ENCODE data around the gene DHDH.

DHDH gene

DNA sequence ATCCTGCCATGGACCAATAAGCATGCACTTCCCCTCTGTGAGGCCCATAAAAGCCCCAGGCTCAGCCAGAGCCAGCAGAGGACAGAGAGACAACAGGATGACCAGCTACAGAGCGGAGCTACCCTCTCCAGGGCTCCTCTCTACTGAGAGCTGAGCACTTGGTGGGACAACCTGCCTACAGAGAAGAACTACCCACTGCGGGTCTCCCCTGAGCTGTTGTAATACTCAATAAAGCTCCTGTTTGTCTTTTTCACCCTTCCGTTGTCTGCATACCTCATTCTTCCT is 13.7 kb downstream of the DHDH start:
- no peaks in the 10 kb centered on the region for H3K4me1 ChIP-seq (ENCODE audit: control insufficient read depth in 2 of 2, insufficient read depth in 2 of 2, low read length in 2 of 2)
- no peaks in the 10 kb centered on the region for H3K36me3 ChIP-seq (ENCODE audit: control insufficient read depth in 2 of 2, insufficient read depth in 2 of 2, low read length in 2 of 2)
- H3K27me3 ChIP-seq (ENCODE audit: control insufficient read depth in 2 of 2, insufficient read depth in 2 of 2, low read length in 2 of 2) = no peaks in the 10 kb centered on the region
- H3K4me3 ChIP-seq (ENCODE audit: low read length in 2 of 2) = no peak overlapping the region
- no peaks in the 10 kb centered on the region for H3K9me3 ChIP-seq (ENCODE audit: control insufficient read depth in 2 of 2, low read length in 2 of 2)
- no peak overlapping the region for H3K27ac ChIP-seq (ENCODE audit: low read depth in 2 of 2, low read length in 2 of 2)
- H3K9ac ChIP-seq (ENCODE audit: low read depth in 1 of 2, low read length in 2 of 2) = no peak overlapping the region

DNA sequence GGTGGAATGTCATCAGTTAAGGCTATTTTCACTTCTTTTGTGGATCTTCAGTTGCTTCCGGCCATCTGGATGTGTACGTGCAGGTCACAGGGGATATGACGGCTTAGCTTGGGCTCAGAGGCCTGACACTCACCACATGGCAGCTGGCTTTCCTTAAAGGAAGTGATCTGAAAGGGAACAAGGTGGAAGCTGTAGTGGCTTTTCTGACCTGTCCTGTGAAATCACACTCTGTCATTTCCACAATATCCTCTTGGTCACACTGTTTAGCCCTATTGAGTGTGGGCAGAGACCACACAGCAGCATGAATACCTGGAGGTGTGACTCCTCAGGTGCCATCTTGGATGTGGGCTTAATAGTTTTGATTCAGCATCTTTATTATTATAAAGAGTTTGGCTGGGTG is 16.7 kb downstream of the DHDH start:
- no peak overlapping the region for H3K9ac ChIP-seq (ENCODE audit: low read depth in 1 of 2, low read length in 2 of 2)
- no peak overlapping the region for H3K27ac ChIP-seq (ENCODE audit: low read depth in 2 of 2, low read length in 2 of 2)
- H3K4me1 ChIP-seq (ENCODE audit: control insufficient read depth in 2 of 2, insufficient read depth in 2 of 2, low read length in 2 of 2) = peaks cover 4 to 6% of the 10 kb centered on the region in 2 donors
- H3K9me3 ChIP-seq (ENCODE audit: control insufficient read depth in 2 of 2, low read length in 2 of 2) = no peaks in the 10 kb centered on the region
- H3K4me3 ChIP-seq (ENCODE audit: low read length in 2 of 2) = no peak overlapping the region
- H3K27me3 ChIP-seq (ENCODE audit: control insufficient read depth in 2 of 2, insufficient read depth in 2 of 2, low read length in 2 of 2) = no peaks in the 10 kb centered on the region
- H3K36me3 ChIP-seq (ENCODE audit: control insufficient read depth in 2 of 2, insufficient read depth in 2 of 2, low read length in 2 of 2) = no peaks in the 10 kb centered on the region

DNA sequence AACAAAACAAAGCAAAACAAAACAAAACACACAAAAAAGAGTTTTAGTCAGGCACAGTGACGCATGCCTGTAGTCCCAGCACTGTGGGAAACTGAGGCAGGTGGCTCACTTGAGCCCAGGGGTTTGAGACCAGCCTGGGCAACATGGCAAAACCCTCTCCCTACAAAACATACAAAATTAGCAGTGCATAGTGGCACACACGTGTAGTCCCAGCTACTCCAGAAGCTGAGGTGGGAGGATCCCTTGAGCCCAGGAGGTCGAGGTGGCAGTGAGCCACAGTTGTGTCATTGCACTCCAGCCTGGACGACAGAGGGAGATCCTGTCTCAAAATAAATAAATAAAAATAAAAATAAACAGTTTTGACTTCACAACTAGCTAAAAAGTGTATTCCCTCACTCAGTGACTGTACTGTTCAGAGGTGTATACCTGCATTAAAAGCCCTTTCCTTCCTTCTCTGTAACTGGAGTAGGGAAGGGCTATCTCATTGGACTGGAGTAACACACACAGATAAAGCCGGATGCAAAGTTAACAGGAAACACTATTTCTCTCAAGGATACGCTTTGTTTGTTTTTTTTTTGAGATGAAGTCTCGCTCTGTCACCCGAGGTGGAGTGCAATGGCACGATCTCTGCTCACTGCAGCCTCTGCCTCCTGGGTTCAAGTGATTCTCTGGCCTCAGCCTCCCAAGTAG is 17.5 kb downstream of the DHDH start:
- H3K27me3 ChIP-seq (ENCODE audit: control insufficient read depth in 2 of 2, insufficient read depth in 2 of 2, low read length in 2 of 2) = no peaks in the 10 kb centered on the region

DNA sequence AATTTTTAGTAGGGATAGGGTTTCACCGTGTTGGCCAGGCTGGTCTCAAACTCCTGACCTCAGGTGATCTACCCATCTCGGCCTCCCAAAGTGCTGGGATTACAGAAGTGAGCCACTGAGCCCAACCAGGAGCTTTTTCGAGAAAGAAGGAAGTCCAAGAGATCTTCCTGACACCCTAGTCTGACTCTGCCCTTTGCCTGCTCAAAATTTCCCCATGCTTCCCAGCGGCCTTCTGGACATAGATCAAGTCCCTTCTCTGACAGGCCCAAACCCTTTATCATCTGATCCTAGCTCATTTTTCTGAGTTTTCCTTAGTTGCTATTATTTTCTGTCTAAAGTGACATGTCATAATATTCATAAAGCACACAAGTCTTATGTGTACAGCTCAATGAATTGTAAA is 19.6 kb downstream of the DHDH start:
- H3K4me1 ChIP-seq (ENCODE audit: control insufficient read depth in 2 of 2, insufficient read depth in 2 of 2, low read length in 2 of 2) = peaks cover 9 to 16% of the 10 kb centered on the region in 2 donors
- H3K27me3 ChIP-seq (ENCODE audit: control insufficient read depth in 2 of 2, insufficient read depth in 2 of 2, low read length in 2 of 2) = no peaks in the 10 kb centered on the region
- no peak overlapping the region for H3K9ac ChIP-seq (ENCODE audit: low read depth in 1 of 2, low read length in 2 of 2)
- H3K27ac ChIP-seq (ENCODE audit: low read depth in 2 of 2, low read length in 2 of 2) = no peak overlapping the region
- H3K9me3 ChIP-seq (ENCODE audit: control insufficient read depth in 2 of 2, low read length in 2 of 2) = no peaks in the 10 kb centered on the region
- H3K4me3 ChIP-seq (ENCODE audit: low read length in 2 of 2) = no peak overlapping the region
- no peaks in the 10 kb centered on the region for H3K36me3 ChIP-seq (ENCODE audit: control insufficient read depth in 2 of 2, insufficient read depth in 2 of 2, low read length in 2 of 2)

More for the DNA sequence above, 17.5 kb downstream of the DHDH start:
- peaks cover 9 to 15% of the 10 kb centered on the region in 2 donors for H3K4me1 ChIP-seq (ENCODE audit: control insufficient read depth in 2 of 2, insufficient read depth in 2 of 2, low read length in 2 of 2)
- H3K9me3 ChIP-seq (ENCODE audit: control insufficient read depth in 2 of 2, low read length in 2 of 2) = no peaks in the 10 kb centered on the region
- H3K27ac ChIP-seq (ENCODE audit: low read depth in 2 of 2, low read length in 2 of 2) = no peak overlapping the region
- H3K4me3 ChIP-seq (ENCODE audit: low read length in 2 of 2) = no peak overlapping the region
- H3K9ac ChIP-seq (ENCODE audit: low read depth in 1 of 2, low read length in 2 of 2) = no peak overlapping the region
- no peaks in the 10 kb centered on the region for H3K36me3 ChIP-seq (ENCODE audit: control insufficient read depth in 2 of 2, insufficient read depth in 2 of 2, low read length in 2 of 2)

DNA sequence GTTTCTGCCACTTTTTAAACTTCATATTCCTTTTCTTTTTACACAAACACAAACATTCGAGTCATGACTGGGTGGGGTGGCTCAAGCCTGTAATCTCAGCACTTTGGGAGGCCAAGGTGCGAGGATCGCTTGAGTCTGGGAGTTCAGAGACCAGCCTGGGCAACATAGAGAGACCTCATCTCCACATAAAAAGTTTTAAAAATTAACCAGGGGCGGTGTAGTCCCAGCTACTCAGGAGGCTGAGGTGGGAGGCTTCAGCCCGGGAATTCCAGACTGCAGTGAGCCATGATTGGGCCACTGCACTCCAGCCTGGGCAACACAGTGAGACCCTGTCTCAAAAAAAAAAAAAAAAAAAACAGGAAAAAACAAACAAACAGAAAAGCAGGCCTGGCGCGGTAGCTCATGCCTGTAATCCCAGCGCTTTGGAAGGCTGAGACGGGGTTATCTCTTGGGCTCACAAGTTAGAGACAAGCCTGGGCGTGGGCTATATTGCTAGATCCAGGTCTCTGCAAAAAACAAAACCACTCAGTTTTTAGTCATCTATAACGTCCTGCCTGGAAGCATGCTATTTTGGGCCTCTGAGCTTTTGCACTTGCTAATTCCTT is 20.6 kb downstream of the DHDH start:
- H3K27ac ChIP-seq (ENCODE audit: low read depth in 2 of 2, low read length in 2 of 2) = peak overlapping the region; percentile 72 to 75
- H3K9me3 ChIP-seq (ENCODE audit: control insufficient read depth in 2 of 2, low read length in 2 of 2) = no peaks in the 10 kb centered on the region
- peak overlapping the region; percentile 20 to 92 for H3K9ac ChIP-seq (ENCODE audit: low read depth in 1 of 2, low read length in 2 of 2)
- peak overlapping the region; percentile 88 to 96 for H3K4me3 ChIP-seq (ENCODE audit: low read length in 2 of 2)
- H3K27me3 ChIP-seq (ENCODE audit: control insufficient read depth in 2 of 2, insufficient read depth in 2 of 2, low read length in 2 of 2) = no peaks in the 10 kb centered on the region
- H3K36me3 ChIP-seq (ENCODE audit: control insufficient read depth in 2 of 2, insufficient read depth in 2 of 2, low read length in 2 of 2) = no peaks in the 10 kb centered on the region
- H3K4me1 ChIP-seq (ENCODE audit: control insufficient read depth in 2 of 2, insufficient read depth in 2 of 2, low read length in 2 of 2) = peaks cover 9 to 16% of the 10 kb centered on the region in 2 donors

DNA sequence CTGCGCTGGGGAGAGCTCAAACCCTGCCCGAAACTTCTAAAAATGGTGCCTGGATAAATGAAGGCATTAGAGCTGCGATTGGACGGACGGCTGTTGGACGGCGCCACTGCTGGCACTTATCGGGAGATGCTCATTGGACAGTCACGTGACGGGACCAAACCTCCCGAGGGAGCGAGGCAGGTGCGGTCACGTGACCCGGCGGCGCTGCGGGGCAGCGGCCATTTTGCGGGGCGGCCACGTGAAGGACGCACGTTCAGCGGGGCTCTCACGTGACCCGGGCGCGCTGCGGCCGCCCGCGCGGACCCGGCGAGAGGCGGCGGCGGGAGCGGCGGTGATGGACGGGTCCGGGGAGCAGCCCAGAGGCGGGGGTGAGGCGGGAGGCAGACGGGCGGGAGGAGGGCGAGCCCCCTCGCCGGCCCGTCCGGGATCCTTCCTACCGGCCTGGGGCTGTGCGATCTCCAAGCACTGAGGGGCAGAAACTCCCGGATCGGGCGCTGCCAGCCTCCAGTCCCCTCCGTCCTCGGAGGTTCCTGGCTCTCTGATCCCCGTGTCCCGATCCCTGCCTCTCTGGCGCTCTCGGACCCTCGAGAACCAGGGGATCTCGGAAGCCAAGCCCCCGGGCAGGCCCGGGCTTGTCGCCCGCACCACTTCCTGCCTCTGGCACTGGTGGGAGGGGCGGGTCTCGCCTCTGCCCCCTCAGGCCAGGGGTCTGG is 21.3 kb downstream of the DHDH start, which contains the start of gene BAX:
Gene BAX, plus strand, starts transcription at position 281 of the 713 bp plus-strand sequence. Its CDS starts 54 bp downstream, at position 335.
- H3K36me3 ChIP-seq (ENCODE audit: control insufficient read depth in 2 of 2, insufficient read depth in 2 of 2, low read length in 2 of 2) = no peaks in the 10 kb centered on the region
- H3K9me3 ChIP-seq (ENCODE audit: control insufficient read depth in 2 of 2, low read length in 2 of 2) = no peaks in the 10 kb centered on the region
- H3K4me1 ChIP-seq (ENCODE audit: control insufficient read depth in 2 of 2, insufficient read depth in 2 of 2, low read length in 2 of 2) = peaks cover 9 to 16% of the 10 kb centered on the region in 2 donors
- H3K4me3 ChIP-seq (ENCODE audit: low read length in 2 of 2) = peak within 1 kb of the TSS; percentile 88 to 96
- H3K27ac ChIP-seq (ENCODE audit: low read depth in 2 of 2, low read length in 2 of 2) = peak within 1 kb of the TSS; percentile 72 to 75
- peak within 1 kb of the TSS; percentile 92 to 95 for H3K9ac ChIP-seq (ENCODE audit: low read depth in 1 of 2, low read length in 2 of 2)
- no peaks in the 10 kb centered on the region for H3K27me3 ChIP-seq (ENCODE audit: control insufficient read depth in 2 of 2, insufficient read depth in 2 of 2, low read length in 2 of 2)

DNA sequence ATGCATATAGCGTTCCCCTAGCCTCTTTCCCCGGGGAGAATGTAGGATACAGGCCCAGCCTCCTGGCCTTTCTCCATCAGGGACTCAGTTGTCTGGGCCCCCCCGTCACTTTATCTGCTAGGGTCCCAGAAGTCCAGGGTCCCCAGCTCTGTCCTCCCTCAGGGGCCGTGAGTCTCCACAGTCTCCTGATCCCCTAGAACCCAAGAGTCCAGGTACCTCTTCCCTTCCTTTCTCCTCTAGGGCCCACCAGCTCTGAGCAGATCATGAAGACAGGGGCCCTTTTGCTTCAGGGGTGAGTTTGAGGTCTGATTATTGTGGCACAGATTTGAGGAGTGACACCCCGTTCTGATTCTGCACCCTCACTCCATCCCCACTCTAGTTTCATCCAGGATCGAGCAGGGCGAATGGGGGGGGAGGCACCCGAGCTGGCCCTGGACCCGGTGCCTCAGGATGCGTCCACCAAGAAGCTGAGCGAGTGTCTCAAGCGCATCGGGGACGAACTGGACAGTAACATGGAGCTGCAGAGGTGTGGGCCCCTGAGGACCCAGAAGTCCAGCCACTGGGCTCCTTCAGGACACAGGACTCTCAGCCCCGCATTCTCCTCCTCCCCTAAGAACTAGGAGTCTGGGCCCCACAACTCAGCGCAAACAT is 21.9 kb downstream of the DHDH start:
- peak overlapping the region; percentile 92 to 95 for H3K9ac ChIP-seq (ENCODE audit: low read depth in 1 of 2, low read length in 2 of 2)
- H3K27ac ChIP-seq (ENCODE audit: low read depth in 2 of 2, low read length in 2 of 2) = peak overlapping the region; percentile 72 to 75
- H3K4me3 ChIP-seq (ENCODE audit: low read length in 2 of 2) = peak overlapping the region; percentile 88 to 96
- no peaks in the 10 kb centered on the region for H3K9me3 ChIP-seq (ENCODE audit: control insufficient read depth in 2 of 2, low read length in 2 of 2)
- H3K36me3 ChIP-seq (ENCODE audit: control insufficient read depth in 2 of 2, insufficient read depth in 2 of 2, low read length in 2 of 2) = no peaks in the 10 kb centered on the region
- H3K4me1 ChIP-seq (ENCODE audit: control insufficient read depth in 2 of 2, insufficient read depth in 2 of 2, low read length in 2 of 2) = peaks cover 9 to 16% of the 10 kb centered on the region in 2 donors
- no peaks in the 10 kb centered on the region for H3K27me3 ChIP-seq (ENCODE audit: control insufficient read depth in 2 of 2, insufficient read depth in 2 of 2, low read length in 2 of 2)

DNA sequence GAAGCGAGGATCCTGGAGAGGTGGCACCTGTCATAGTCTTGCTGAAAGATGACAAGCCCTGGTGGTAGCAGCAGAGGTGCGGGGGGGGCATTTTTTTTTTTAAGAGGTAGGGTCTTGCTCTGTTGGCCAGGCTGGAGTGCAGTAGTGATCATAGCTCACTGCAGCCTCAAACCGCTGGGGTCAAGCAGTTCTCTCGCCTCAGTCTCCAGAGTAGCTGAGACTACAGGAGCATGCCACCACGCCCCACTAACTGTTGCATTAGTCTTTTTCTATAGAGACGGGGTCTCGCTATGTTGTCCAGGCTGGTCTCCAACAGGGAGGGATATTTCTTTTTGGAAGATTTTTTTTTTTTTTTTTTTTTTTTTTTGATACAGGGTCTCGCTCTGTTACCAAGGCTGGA is 24.5 kb downstream of the DHDH start:
- H3K27ac ChIP-seq (ENCODE audit: low read depth in 2 of 2, low read length in 2 of 2) = no peak overlapping the region
- H3K27me3 ChIP-seq (ENCODE audit: control insufficient read depth in 2 of 2, insufficient read depth in 2 of 2, low read length in 2 of 2) = no peaks in the 10 kb centered on the region
- H3K36me3 ChIP-seq (ENCODE audit: control insufficient read depth in 2 of 2, insufficient read depth in 2 of 2, low read length in 2 of 2) = no peaks in the 10 kb centered on the region
- H3K4me1 ChIP-seq (ENCODE audit: control insufficient read depth in 2 of 2, insufficient read depth in 2 of 2, low read length in 2 of 2) = peaks cover 29% of the 10 kb centered on the region in 2 donors
- H3K9me3 ChIP-seq (ENCODE audit: control insufficient read depth in 2 of 2, low read length in 2 of 2) = no peaks in the 10 kb centered on the region
- no peak overlapping the region for H3K9ac ChIP-seq (ENCODE audit: low read depth in 1 of 2, low read length in 2 of 2)
- no peak overlapping the region for H3K4me3 ChIP-seq (ENCODE audit: low read length in 2 of 2)

DNA sequence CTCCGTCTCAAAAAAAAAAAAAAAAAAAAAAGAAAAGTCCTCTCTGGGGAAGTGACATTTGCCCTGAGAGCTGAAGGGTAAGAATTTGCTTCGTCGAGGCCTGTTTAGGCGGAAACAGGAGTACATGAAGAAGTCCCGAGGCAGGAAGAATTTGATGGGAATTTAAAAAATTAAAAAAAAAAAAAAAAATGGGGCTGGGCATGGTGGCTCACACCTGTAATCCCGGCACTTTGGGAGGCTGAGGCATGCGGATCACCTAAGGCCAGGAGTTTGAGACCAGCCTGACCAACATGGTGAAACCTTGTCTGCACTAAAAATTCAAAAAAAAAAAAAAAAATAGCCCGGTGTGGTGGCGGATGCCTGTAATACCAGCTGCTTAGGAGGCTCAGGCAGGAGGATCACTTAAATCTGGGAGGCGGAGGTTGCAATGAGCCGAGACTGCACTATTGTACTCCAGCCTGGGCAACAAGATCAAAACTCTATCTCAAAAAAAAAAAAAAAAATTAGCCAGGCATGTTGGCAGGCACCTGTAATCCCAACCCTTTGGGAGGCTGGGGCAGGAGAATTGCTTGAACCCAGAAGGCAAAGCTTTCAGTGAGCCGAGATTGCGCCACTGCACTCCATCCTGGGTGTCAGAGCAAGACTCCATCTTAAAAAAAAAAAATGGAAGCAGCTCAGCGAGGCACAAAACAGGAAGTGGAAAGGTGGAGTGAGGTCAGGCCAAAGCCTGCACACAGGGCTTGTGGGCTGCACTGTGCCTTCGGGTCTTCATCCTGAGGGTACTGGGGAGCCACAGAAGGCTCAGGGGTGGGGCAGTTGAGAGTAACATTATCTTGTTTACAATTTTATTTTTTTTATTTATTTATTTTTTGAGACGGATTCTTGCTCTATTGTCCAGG is 26.1 kb downstream of the DHDH start:
- no peaks in the 10 kb centered on the region for H3K27me3 ChIP-seq (ENCODE audit: control insufficient read depth in 2 of 2, insufficient read depth in 2 of 2, low read length in 2 of 2)
- H3K27ac ChIP-seq (ENCODE audit: low read depth in 2 of 2, low read length in 2 of 2) = no peak overlapping the region
- peaks cover 40% of the 10 kb centered on the region in 2 donors for H3K4me1 ChIP-seq (ENCODE audit: control insufficient read depth in 2 of 2, insufficient read depth in 2 of 2, low read length in 2 of 2)
- H3K9me3 ChIP-seq (ENCODE audit: control insufficient read depth in 2 of 2, low read length in 2 of 2) = no peaks in the 10 kb centered on the region
- no peak overlapping the region for H3K9ac ChIP-seq (ENCODE audit: low read depth in 1 of 2, low read length in 2 of 2)
- no peaks in the 10 kb centered on the region for H3K36me3 ChIP-seq (ENCODE audit: control insufficient read depth in 2 of 2, insufficient read depth in 2 of 2, low read length in 2 of 2)
- no peak overlapping the region for H3K4me3 ChIP-seq (ENCODE audit: low read length in 2 of 2)

Data from mucosa of rectum (tissue), 2 donors.